ENCODE data around the gene CD248.

Gene CD248

GRCh38 chr11:66287211-66287888, 29.5 kb downstream of the CD248 start:
- no peak overlapping the region; the same call in 1 of the 2 replicates for H3K9ac ChIP-seq (ENCODE audit: low read depth, low read length)
- H3K4me1 ChIP-seq (ENCODE audit: insufficient read depth, low read length): peaks cover 11% of the 10 kb centered on the region; the same call in 1 of the 2 replicates
- H3K9me3 ChIP-seq (ENCODE audit: control insufficient read depth, insufficient read depth, low read length): no peaks in the 10 kb centered on the region
- H3K36me3 ChIP-seq (ENCODE audit: insufficient read depth, low read length): no peaks in the 10 kb centered on the region; the same call in 1 of the 2 replicates

- Histone ChIP-seq H3K9me3 (ENCODE audit: control insufficient read depth, insufficient read depth, low read length) (no peaks in the 10 kb centered on the region), H3K9ac (ENCODE audit: low read depth, low read length) (no peak overlapping the region), H3K36me3 (ENCODE audit: insufficient read depth, low read length) (no peaks in the 10 kb centered on the region; the same call in 1 of the 2 replicates), H3K4me1 (ENCODE audit: insufficient read depth, low read length) (peaks cover 11% of the 10 kb centered on the region; the same call in 1 of the 2 replicates)
Measured at GRCh38 chr11:66286699-66287098, 30.1 kb downstream of the CD248 start.

GRCh38 chr11:66285250-66285947, 31.4 kb downstream of the CD248 start:
- H3K4me1 ChIP-seq (ENCODE audit: insufficient read depth, low read length): peaks cover 13% of the 10 kb centered on the region; the same call in 1 of the 2 replicates
- H3K9ac ChIP-seq (ENCODE audit: low read depth, low read length): no peak overlapping the region
- no peaks in the 10 kb centered on the region; the same call in 1 of the 2 replicates for H3K36me3 ChIP-seq (ENCODE audit: insufficient read depth, low read length)
- no peaks in the 10 kb centered on the region for H3K9me3 ChIP-seq (ENCODE audit: control insufficient read depth, insufficient read depth, low read length)

- Histone ChIP-seq H3K9ac (ENCODE audit: low read depth, low read length) (no peak overlapping the region), H3K9me3 (ENCODE audit: control insufficient read depth, insufficient read depth, low read length) (no peaks in the 10 kb centered on the region), H3K4me1 (ENCODE audit: insufficient read depth, low read length) (peaks cover 8% of the 10 kb centered on the region; the same call in 1 of the 2 replicates), H3K36me3 (ENCODE audit: insufficient read depth, low read length) (no peaks in the 10 kb centered on the region; the same call in 1 of the 2 replicates)
Measured at GRCh38 chr11:66284526-66285078, 32.2 kb downstream of the CD248 start.

GRCh38 chr11:66283461-66284105, 33.3 kb downstream of the CD248 start:
- H3K36me3 ChIP-seq (ENCODE audit: insufficient read depth, low read length): no peaks in the 10 kb centered on the region; the same call in 1 of the 2 replicates
- H3K9ac ChIP-seq (ENCODE audit: low read depth, low read length): no peak overlapping the region
- H3K4me1 ChIP-seq (ENCODE audit: insufficient read depth, low read length): peaks cover 10% of the 10 kb centered on the region; the same call in 1 of the 2 replicates
- no peaks in the 10 kb centered on the region for H3K9me3 ChIP-seq (ENCODE audit: control insufficient read depth, insufficient read depth, low read length)

- Histone ChIP-seq H3K36me3 (ENCODE audit: insufficient read depth, low read length) (no peaks in the 10 kb centered on the region; the same call in 1 of the 2 replicates), H3K9ac (ENCODE audit: low read depth, low read length) (no peak overlapping the region), H3K4me1 (ENCODE audit: insufficient read depth, low read length) (peaks cover 10% of the 10 kb centered on the region; the same call in 1 of the 2 replicates), H3K9me3 (ENCODE audit: control insufficient read depth, insufficient read depth, low read length) (no peaks in the 10 kb centered on the region)
Measured at GRCh38 chr11:66282468-66283455, 34.1 kb downstream of the CD248 start.

GRCh38 chr11:66281776-66282467, 34.9 kb downstream of the CD248 start:
- Histone ChIP-seq H3K9ac (ENCODE audit: low read depth, low read length) (no peak overlapping the region), H3K9me3 (ENCODE audit: control insufficient read depth, insufficient read depth, low read length) (no peaks in the 10 kb centered on the region), H3K36me3 (ENCODE audit: insufficient read depth, low read length) (no peaks in the 10 kb centered on the region; the same call in 1 of the 2 replicates), H3K4me1 (ENCODE audit: insufficient read depth, low read length) (peaks cover 10% of the 10 kb centered on the region; the same call in 1 of the 2 replicates)

- H3K4me1 ChIP-seq (ENCODE audit: insufficient read depth, low read length): peaks cover 10% of the 10 kb centered on the region; the same call in 1 of the 2 replicates
- H3K36me3 ChIP-seq (ENCODE audit: insufficient read depth, low read length): no peaks in the 10 kb centered on the region; the same call in 1 of the 2 replicates
- no peaks in the 10 kb centered on the region for H3K9me3 ChIP-seq (ENCODE audit: control insufficient read depth, insufficient read depth, low read length)
- H3K9ac ChIP-seq (ENCODE audit: low read depth, low read length): no peak overlapping the region
Measured at GRCh38 chr11:66281001-66281400, 35.8 kb downstream of the CD248 start.

- Histone ChIP-seq H3K9ac (ENCODE audit: low read depth, low read length) (no peak overlapping the region), H3K9me3 (ENCODE audit: control insufficient read depth, insufficient read depth, low read length) (no peaks in the 10 kb centered on the region), H3K4me1 (ENCODE audit: insufficient read depth, low read length) (peaks cover 10% of the 10 kb centered on the region; the same call in 1 of the 2 replicates), H3K36me3 (ENCODE audit: insufficient read depth, low read length) (no peaks in the 10 kb centered on the region; the same call in 1 of the 2 replicates)
Measured at GRCh38 chr11:66280428-66280827, 36.4 kb downstream of the CD248 start.

- Histone ChIP-seq H3K4me1 (ENCODE audit: insufficient read depth, low read length) (peaks cover 10% of the 10 kb centered on the region; the same call in 1 of the 2 replicates), H3K36me3 (ENCODE audit: insufficient read depth, low read length) (peaks cover 5% of the 10 kb centered on the region), H3K9me3 (ENCODE audit: control insufficient read depth, insufficient read depth, low read length) (no peaks in the 10 kb centered on the region), H3K9ac (ENCODE audit: low read depth, low read length) (peak overlapping the region; percentile 20; the same call in 1 of the 2 replicates)
Measured at GRCh38 chr11:66279092-66279734, 37.6 kb downstream of the CD248 start.

- Histone ChIP-seq H3K4me1 (ENCODE audit: insufficient read depth, low read length) (peaks cover 10% of the 10 kb centered on the region; the same call in 1 of the 2 replicates), H3K9me3 (ENCODE audit: control insufficient read depth, insufficient read depth, low read length) (no peaks in the 10 kb centered on the region), H3K36me3 (ENCODE audit: insufficient read depth, low read length) (peaks cover 7% of the 10 kb centered on the region; the same call in 1 of the 2 replicates), H3K9ac (ENCODE audit: low read depth, low read length) (peak overlapping the region; percentile 20; the same call in 1 of the 2 replicates)
Measured at GRCh38 chr11:66278363-66279091, 38.3 kb downstream of the CD248 start.
